Skeletal muscle satellite cell (primary cell): ENCODE results near the gene TBX15.
"Not testable (repeated sequence)": the region's sequence is repeated elsewhere in the genome, so short reads cannot be mapped to it uniquely, and the experiment has no call there.

ENCODE experiments used
- H3K27me3 ChIP-seq: 2 replicates; pipeline ENCODE4 v1.7.0; 2013; ENCODE audit warnings: low read length; ENCODE audit not compliant: control insufficient read depth, insufficient read depth
- H3K36me3 ChIP-seq: 2 replicates; pipeline ENCODE4 v1.7.0; 2013; ENCODE audit warnings: mild to moderate bottlenecking, control low read depth, low read length; ENCODE audit not compliant: insufficient read depth
- H3K4me1 ChIP-seq: 2 replicates; pipeline ENCODE4 v1.7.0; 2013; ENCODE audit warnings: low read length; ENCODE audit not compliant: control insufficient read depth, insufficient read depth
- H3K4me2 ChIP-seq: 2 replicates; pipeline ENCODE4 v1.7.0; 2013; ENCODE audit warnings: mild to moderate bottlenecking, low read length
- H3K4me3 ChIP-seq: 2 replicates; pipeline ENCODE4 v1.7.0; 2013; ENCODE audit warnings: low read length
- H3K9ac ChIP-seq: 2 replicates; pipeline ENCODE4 v1.7.0; 2013; ENCODE audit warnings: mild to moderate bottlenecking, low read depth, low read length, moderate library complexity
- H3K9me3 ChIP-seq: replicated peaks from 2 replicates; pipeline ENCODE4 v1.7.0; 2013; ENCODE audit warnings: mild to moderate bottlenecking, control low read depth, low read length

TBX15 gene

GRCh38 chr1:118931876-118932275 lies 56.3 kb downstream of the TBX15 start:
- Histone ChIP-seq H3K4me3 (no peak overlapping the region), H3K9me3 (no peaks in the 10 kb centered on the region), H3K36me3 (no peaks in the 10 kb centered on the region), H3K4me2 (no peak overlapping the region), H3K4me1 (peaks cover 4% of the 10 kb centered on the region), H3K27me3 (no peaks in the 10 kb centered on the region), H3K9ac (no peak overlapping the region)

GRCh38 chr1:118928739-118929554 lies 59.2 kb downstream of the TBX15 start:
- Histone ChIP-seq H3K9me3 (no peaks in the 10 kb centered on the region), H3K27me3 (no peaks in the 10 kb centered on the region), H3K9ac (no peak overlapping the region), H3K36me3 (no peaks in the 10 kb centered on the region), H3K4me1 (no peaks in the 10 kb centered on the region), H3K4me2 (no peak overlapping the region), H3K4me3 (no peak overlapping the region)

- Histone ChIP-seq H3K9ac (no peak overlapping the region), H3K9me3 (no peaks in the 10 kb centered on the region), H3K36me3 (no peaks in the 10 kb centered on the region), H3K4me1 (no peaks in the 10 kb centered on the region), H3K27me3 (no peaks in the 10 kb centered on the region), H3K4me3 (no peak overlapping the region), H3K4me2 (no peak overlapping the region)
Observed at GRCh38 chr1:118927427-118928187, 60.5 kb downstream of the TBX15 start.

- no peak overlapping the region for H3K9ac ChIP-seq
- no peaks in the 10 kb centered on the region for H3K36me3 ChIP-seq
- H3K9me3 ChIP-seq = no peaks in the 10 kb centered on the region
- H3K4me3 ChIP-seq = no peak overlapping the region
- H3K4me2 ChIP-seq = no peak overlapping the region
- H3K27me3 ChIP-seq = no peaks in the 10 kb centered on the region
- no peaks in the 10 kb centered on the region for H3K4me1 ChIP-seq
Observed at GRCh38 chr1:118926261-118926660, 61.9 kb downstream of the TBX15 start.

DNA sequence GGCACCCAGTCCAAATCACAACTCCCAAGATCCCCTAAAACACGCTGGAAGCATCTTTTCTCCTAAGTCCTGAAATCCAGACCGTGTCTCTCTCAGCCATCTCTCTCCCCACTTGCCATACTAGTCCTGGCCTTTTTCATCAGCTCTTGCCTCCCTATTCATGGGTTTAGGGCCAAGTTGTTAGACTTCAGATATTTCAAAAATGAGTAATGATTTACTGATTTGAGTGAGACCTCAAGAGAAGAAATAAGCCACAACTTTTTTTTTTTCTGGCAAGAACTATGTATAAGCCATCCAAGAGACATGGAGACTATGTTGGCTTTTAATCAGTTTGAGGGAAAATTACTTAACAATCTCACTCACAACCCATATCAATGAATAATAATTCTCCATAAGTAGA lies 62.5 kb downstream of the TBX15 start:
- H3K4me1 ChIP-seq = no peaks in the 10 kb centered on the region
- H3K27me3 ChIP-seq = no peaks in the 10 kb centered on the region
- H3K4me2 ChIP-seq = no peak overlapping the region
- no peak overlapping the region for H3K9ac ChIP-seq
- no peaks in the 10 kb centered on the region for H3K9me3 ChIP-seq
- no peak overlapping the region for H3K4me3 ChIP-seq
- no peaks in the 10 kb centered on the region for H3K36me3 ChIP-seq

GRCh38 chr1:118923319-118923718 lies 64.8 kb downstream of the TBX15 start:
- H3K9me3 ChIP-seq = no peaks in the 10 kb centered on the region
- no peaks in the 10 kb centered on the region for H3K4me1 ChIP-seq
- no peak overlapping the region for H3K4me3 ChIP-seq
- H3K36me3 ChIP-seq = no peaks in the 10 kb centered on the region
- no peak overlapping the region for H3K9ac ChIP-seq
- H3K27me3 ChIP-seq = no peaks in the 10 kb centered on the region
- no peak overlapping the region for H3K4me2 ChIP-seq

GRCh38 chr1:118921994-118922393 lies 66.1 kb downstream of the TBX15 start:
- Histone ChIP-seq H3K4me2 (no peak overlapping the region), H3K27me3 (no peaks in the 10 kb centered on the region), H3K4me3 (no peak overlapping the region), H3K9me3 (no peaks in the 10 kb centered on the region), H3K4me1 (no peaks in the 10 kb centered on the region), H3K36me3 (no peaks in the 10 kb centered on the region), H3K9ac (no peak overlapping the region)

GRCh38 chr1:118920124-118920717 lies 67.9 kb downstream of the TBX15 start:
- no peak overlapping the region for H3K4me2 ChIP-seq
- no peak overlapping the region for H3K9ac ChIP-seq
- no peak overlapping the region for H3K4me3 ChIP-seq
- no peaks in the 10 kb centered on the region for H3K9me3 ChIP-seq
- H3K27me3 ChIP-seq = no peaks in the 10 kb centered on the region
- no peaks in the 10 kb centered on the region for H3K36me3 ChIP-seq
- H3K4me1 ChIP-seq = no peaks in the 10 kb centered on the region

DNA sequence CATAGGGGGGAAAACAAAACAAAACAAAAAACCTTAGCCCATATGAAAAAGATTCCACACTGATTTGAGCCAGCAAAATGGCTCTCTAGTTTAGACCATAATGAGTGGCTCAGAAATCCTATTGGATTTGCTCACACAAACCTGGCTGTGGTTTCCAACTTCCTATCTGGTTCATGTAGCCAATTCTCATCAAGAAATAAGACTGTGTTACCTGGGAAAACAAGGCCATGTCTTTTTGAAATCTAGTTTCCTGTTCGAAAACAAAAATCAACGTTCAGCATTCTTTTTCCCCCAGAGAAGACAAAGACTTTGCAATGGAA lies 69.2 kb downstream of the TBX15 start:
- no peaks in the 10 kb centered on the region for H3K36me3 ChIP-seq
- no peaks in the 10 kb centered on the region for H3K4me1 ChIP-seq
- H3K9me3 ChIP-seq = no peaks in the 10 kb centered on the region
- H3K4me3 ChIP-seq = no peak overlapping the region
- no peak overlapping the region for H3K4me2 ChIP-seq
- H3K9ac ChIP-seq = no peak overlapping the region
- H3K27me3 ChIP-seq = no peaks in the 10 kb centered on the region

DNA sequence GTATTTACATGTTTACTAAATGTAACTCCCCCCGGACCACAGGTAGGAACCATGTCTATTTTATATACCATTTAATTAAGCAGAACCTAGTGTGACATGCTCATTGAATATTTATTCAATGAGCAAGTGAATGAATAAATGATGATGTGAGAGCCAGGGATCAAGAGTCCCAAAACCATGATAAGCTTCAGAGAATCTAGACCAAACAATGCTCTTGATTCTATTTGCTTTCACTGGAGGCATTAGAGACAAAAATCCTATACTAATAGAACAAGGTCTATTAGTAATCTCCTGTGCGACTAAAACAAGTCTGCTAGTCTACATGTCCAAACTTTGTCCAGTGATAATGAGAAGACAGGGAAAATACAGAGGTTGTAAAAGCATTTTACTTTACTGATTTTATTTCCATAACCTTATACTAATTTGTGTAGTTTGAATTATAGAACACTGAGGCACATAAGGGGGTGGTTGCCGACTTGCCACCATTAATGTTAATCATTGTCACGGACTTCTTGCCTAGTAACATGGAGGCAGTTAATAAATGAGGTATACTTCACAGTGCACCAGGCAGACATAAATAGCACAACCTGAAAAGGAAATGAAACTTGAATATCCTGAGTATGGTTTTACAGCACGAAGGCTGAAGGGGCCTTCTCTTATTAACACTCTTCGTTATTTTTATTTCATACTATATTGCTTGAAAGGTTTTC lies 69.8 kb downstream of the TBX15 start:
- H3K9me3 ChIP-seq = no peaks in the 10 kb centered on the region
- H3K9ac ChIP-seq = no peak overlapping the region
- no peaks in the 10 kb centered on the region for H3K36me3 ChIP-seq
- no peaks in the 10 kb centered on the region for H3K27me3 ChIP-seq
- H3K4me1 ChIP-seq = no peaks in the 10 kb centered on the region
- H3K4me3 ChIP-seq = no peak overlapping the region
- H3K4me2 ChIP-seq = no peak overlapping the region

DNA sequence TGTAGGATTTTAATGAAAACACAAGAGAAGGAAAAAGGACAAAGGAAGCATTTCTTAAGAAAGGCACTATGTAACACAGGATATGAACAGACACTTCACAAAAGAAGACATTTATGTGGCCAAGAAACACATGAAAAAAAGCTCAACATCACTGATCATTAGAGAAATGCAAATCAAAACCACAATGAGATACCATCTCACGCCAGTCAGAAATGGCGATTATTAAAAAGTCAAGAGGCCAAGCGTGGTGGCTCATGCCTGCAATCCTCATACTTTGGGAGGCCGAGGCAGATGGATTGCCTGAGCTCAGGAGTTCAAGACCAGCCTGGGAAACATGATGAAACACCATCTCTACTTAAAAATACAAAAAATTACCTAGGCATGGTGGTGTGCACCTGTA lies 71.8 kb downstream of the TBX15 start:
- not testable (repeated sequence) for H3K27me3 ChIP-seq, H3K4me3 ChIP-seq, H3K9me3 ChIP-seq, H3K4me1 ChIP-seq, H3K9ac ChIP-seq, H3K36me3 ChIP-seq, H3K4me2 ChIP-seq
